Mesendoderm (in vitro differentiated cells): ENCODE measurements around the gene MARCHF11.

Source experiments
- DNase-seq: peaks from one replicate; pipeline ENCODE4 v3.0.0; 2013
- H2AK5ac ChIP-seq: 2 replicates; pipeline ENCODE4 v1.6.1; 2013; ENCODE audit warnings: low read length, inconsistent platforms
- H2BK120ac ChIP-seq: 2 replicates; pipeline ENCODE4 v1.6.1; 2013; ENCODE audit warnings: low read depth, mild to moderate bottlenecking, low read length, moderate library complexity, mixed read lengths
- H2BK15ac ChIP-seq: replicated peaks from 2 replicates; pipeline ENCODE4 v1.6.1; 2013; ENCODE audit warnings: low read depth, mild to moderate bottlenecking, moderate library complexity
- H2BK5ac ChIP-seq: 2 replicates; pipeline ENCODE4 v1.6.1; 2013; ENCODE audit warnings: low read length, inconsistent platforms
- H3K18ac ChIP-seq: 2 replicates; pipeline ENCODE4 v1.6.1; 2013; ENCODE audit warnings: mild to moderate bottlenecking, low read length, mixed read lengths
- H3K23ac ChIP-seq: one replicate; pipeline ENCODE4 v1.6.1; 2013; ENCODE audit warnings: low read length
- H3K27ac ChIP-seq: 2 replicates; pipeline ENCODE4 v1.5.1; 2013; ENCODE audit warnings: low read depth, mild to moderate bottlenecking, inconsistent platforms, low read length, moderate library complexity
- H3K27me3 ChIP-seq: 2 replicates; pipeline ENCODE4 v1.6.1; 2013; ENCODE audit warnings: low read length, control low read depth, mild to moderate bottlenecking, inconsistent platforms; ENCODE audit not compliant: insufficient read depth, poor library complexity
- H3K36me3 ChIP-seq: 2 replicates; pipeline ENCODE4 v1.6.1; 2013; ENCODE audit warnings: low read length, inconsistent platforms; ENCODE audit not compliant: control insufficient read depth, insufficient read depth
- H3K4ac ChIP-seq: one replicate; pipeline ENCODE4 v1.6.1; 2013; ENCODE audit warnings: low read depth, mild to moderate bottlenecking, low read length, moderate library complexity
- H3K4me1 ChIP-seq: 2 replicates; pipeline ENCODE4 v1.6.1; 2013; ENCODE audit warnings: low read depth, low read length, inconsistent platforms; ENCODE audit not compliant: control insufficient read depth
- H3K4me2 ChIP-seq: 2 replicates; pipeline ENCODE4 v1.6.1; 2013; ENCODE audit warnings: low read length
- H3K4me3 ChIP-seq: 2 replicates; pipeline ENCODE4 v1.5.1; 2013; ENCODE audit warnings: mild to moderate bottlenecking, low read length
- H3K56ac ChIP-seq: one replicate; pipeline ENCODE4 v1.6.1; 2013; ENCODE audit warnings: low read length
- H3K79me1 ChIP-seq: 2 replicates; pipeline ENCODE4 v1.6.1; 2013; ENCODE audit warnings: low read length, inconsistent platforms
- H3K79me2 ChIP-seq: 2 replicates; pipeline ENCODE4 v1.6.1; 2013; ENCODE audit warnings: mild to moderate bottlenecking, low read length; ENCODE audit not compliant: control insufficient read depth, insufficient read depth
- H3K9ac ChIP-seq: 2 replicates; pipeline ENCODE4 v1.6.1; 2013; ENCODE audit warnings: low read length, inconsistent platforms
- H4K5ac ChIP-seq: one replicate; pipeline ENCODE4 v1.6.1; 2013; ENCODE audit warnings: low read length
- H4K8ac ChIP-seq: one replicate; pipeline ENCODE4 v1.6.1; 2013; ENCODE audit warnings: low read depth, mild to moderate bottlenecking, control low read depth, low read length, moderate library complexity
- WGBS: extraction: QIAGEN DNeasy Blood & Tissue Kit; methylation state at CpG from one replicate; pipeline ENCODE4 v1.1.7; 2013; ENCODE audit warnings: low lambda C conversion rate, missing lambda C conversion rate; ENCODE audit not compliant: insufficient coverage; ENCODE audit errors: extremely low coverage; 5-methylcytosine and 5-hydroxymethylcytosine counted together

MARCHF11 gene

GRCh38 chr5:16108418-16108817 is 71.2 kb downstream of the MARCHF11 start:
- H3K27me3 ChIP-seq = no peaks in the 10 kb centered on the region
- H3K79me1 ChIP-seq = no peaks in the 10 kb centered on the region
- no peak overlapping the region for H2BK15ac ChIP-seq
- H3K9ac ChIP-seq = no peak overlapping the region
- H2BK120ac ChIP-seq = no peak overlapping the region
- no peak overlapping the region for H3K4ac ChIP-seq
- WGBS = no CpG with 5 or more reads among the region's 3 CpGs
- DNase-seq = no peak
- no peak overlapping the region for H3K27ac ChIP-seq
- H3K18ac ChIP-seq = no peak overlapping the region
- H2BK5ac ChIP-seq = no peak overlapping the region
- no peak overlapping the region for H4K5ac ChIP-seq
- H2AK5ac ChIP-seq = no peak overlapping the region
- no peak overlapping the region for H3K23ac ChIP-seq
- H3K79me2 ChIP-seq = no peaks in the 10 kb centered on the region
- no peak overlapping the region for H3K56ac ChIP-seq
- no peak overlapping the region for H3K4me3 ChIP-seq
- H4K8ac ChIP-seq = no peak overlapping the region
- no peaks in the 10 kb centered on the region for H3K36me3 ChIP-seq
- no peak overlapping the region for H3K4me2 ChIP-seq
- H3K4me1 ChIP-seq = peaks cover 6% of the 10 kb centered on the region

- no peaks in the 10 kb centered on the region for H3K79me1 ChIP-seq
- H4K5ac ChIP-seq = no peak overlapping the region
- H3K4me1 ChIP-seq = peaks cover 6% of the 10 kb centered on the region
- H3K27ac ChIP-seq = no peak overlapping the region
- H3K4ac ChIP-seq = no peak overlapping the region
- no peak overlapping the region for H3K4me2 ChIP-seq
- H2AK5ac ChIP-seq = no peak overlapping the region
- H3K18ac ChIP-seq = no peak overlapping the region
- no peak overlapping the region for H3K56ac ChIP-seq
- no CpG with 5 or more reads among the region's 2 CpGs for WGBS
- H3K27me3 ChIP-seq = no peaks in the 10 kb centered on the region
- H3K36me3 ChIP-seq = no peaks in the 10 kb centered on the region
- no peak overlapping the region for H3K4me3 ChIP-seq
- H3K23ac ChIP-seq = no peak overlapping the region
- H2BK15ac ChIP-seq = no peak overlapping the region
- no peak overlapping the region for H4K8ac ChIP-seq
- no peak overlapping the region for H2BK5ac ChIP-seq
- no peak overlapping the region for H2BK120ac ChIP-seq
- DNase-seq = peak; percentile 76
- no peak overlapping the region for H3K9ac ChIP-seq
- no peaks in the 10 kb centered on the region for H3K79me2 ChIP-seq
These were observed 74.6 kb downstream of the MARCHF11 start for GRCh38 chr5:16104961-16105360.

GRCh38 chr5:16095612-16096011 is 84.0 kb downstream of the MARCHF11 start:
- no peak for DNase-seq
- no peak overlapping the region for H3K4me2 ChIP-seq
- H3K27ac ChIP-seq = no peak overlapping the region
- no peaks in the 10 kb centered on the region for H3K4me1 ChIP-seq
- no peaks in the 10 kb centered on the region for H3K27me3 ChIP-seq
- H3K56ac ChIP-seq = no peak overlapping the region
- no peak overlapping the region for H2BK15ac ChIP-seq
- WGBS = no CpG with 5 or more reads among the region's 5 CpGs
- no peak overlapping the region for H2AK5ac ChIP-seq
- no peak overlapping the region for H3K4me3 ChIP-seq
- H3K79me2 ChIP-seq = no peaks in the 10 kb centered on the region
- no peaks in the 10 kb centered on the region for H3K36me3 ChIP-seq
- H2BK5ac ChIP-seq = no peak overlapping the region
- H4K8ac ChIP-seq = no peak overlapping the region
- H3K9ac ChIP-seq = no peak overlapping the region
- no peak overlapping the region for H3K4ac ChIP-seq
- H3K23ac ChIP-seq = no peak overlapping the region
- H4K5ac ChIP-seq = no peak overlapping the region
- no peak overlapping the region for H3K18ac ChIP-seq
- no peak overlapping the region for H2BK120ac ChIP-seq
- H3K79me1 ChIP-seq = no peaks in the 10 kb centered on the region

- peak; percentile 24 for DNase-seq
- WGBS = no CpG with 5 or more reads among the region's 6 CpGs
These were observed 89.3 kb downstream of the MARCHF11 start for GRCh38 chr5:16090270-16090669.

GRCh38 chr5:16082982-16083381 is 96.6 kb downstream of the MARCHF11 start:
- H3K4me2 ChIP-seq = no peak overlapping the region
- WGBS = no CpG with 5 or more reads among the region's 4 CpGs

More at GRCh38 chr5:16090270-16090669, 89.3 kb downstream of the MARCHF11 start:
- no peak overlapping the region for H2BK15ac ChIP-seq
- no peak overlapping the region for H2BK5ac ChIP-seq
- no peak overlapping the region for H4K8ac ChIP-seq
- no peaks in the 10 kb centered on the region for H3K36me3 ChIP-seq
- no peak overlapping the region for H3K18ac ChIP-seq
- H2AK5ac ChIP-seq = no peak overlapping the region
- no peaks in the 10 kb centered on the region for H3K79me1 ChIP-seq
- H3K4me2 ChIP-seq = no peak overlapping the region
- H4K5ac ChIP-seq = no peak overlapping the region
- no peak overlapping the region for H2BK120ac ChIP-seq
- no peaks in the 10 kb centered on the region for H3K79me2 ChIP-seq
- H3K4me1 ChIP-seq = peaks cover 5% of the 10 kb centered on the region
- no peak overlapping the region for H3K27ac ChIP-seq
- H3K23ac ChIP-seq = no peak overlapping the region
- no peak overlapping the region for H3K4me3 ChIP-seq
- no peak overlapping the region for H3K4ac ChIP-seq
- no peaks in the 10 kb centered on the region for H3K27me3 ChIP-seq
- H3K9ac ChIP-seq = no peak overlapping the region
- H3K56ac ChIP-seq = no peak overlapping the region

GRCh38 chr5:16082053-16082452 is 97.5 kb downstream of the MARCHF11 start:
- Histone ChIP-seq H2AK5ac (no peak overlapping the region), H3K18ac (no peak overlapping the region), H3K27me3 (no peaks in the 10 kb centered on the region), H3K23ac (no peak overlapping the region), H2BK120ac (no peak overlapping the region), H3K36me3 (no peaks in the 10 kb centered on the region), H4K8ac (no peak overlapping the region), H3K4ac (no peak overlapping the region), H4K5ac (no peak overlapping the region), H3K56ac (no peak overlapping the region), H2BK5ac (no peak overlapping the region), H3K79me2 (no peaks in the 10 kb centered on the region), H3K79me1 (no peaks in the 10 kb centered on the region), H3K4me1 (peaks cover 2% of the 10 kb centered on the region), H3K4me3 (no peak overlapping the region), H3K9ac (no peak overlapping the region), H3K4me2 (no peak overlapping the region), H3K27ac (no peak overlapping the region), H2BK15ac (no peak overlapping the region)
- no peak for DNase-seq
- no CpG with 5 or more reads among the region's 7 CpGs for WGBS

More at GRCh38 chr5:16082982-16083381, 96.6 kb downstream of the MARCHF11 start:
- H2BK15ac ChIP-seq = no peak overlapping the region
- no peak overlapping the region for H2AK5ac ChIP-seq
- no peak overlapping the region for H4K8ac ChIP-seq
- no peaks in the 10 kb centered on the region for H3K27me3 ChIP-seq
- no peak overlapping the region for H2BK120ac ChIP-seq
- H2BK5ac ChIP-seq = no peak overlapping the region
- no peak overlapping the region for H3K4me3 ChIP-seq
- no peaks in the 10 kb centered on the region for H3K79me1 ChIP-seq
- peaks cover 3% of the 10 kb centered on the region for H3K4me1 ChIP-seq
- H3K27ac ChIP-seq = no peak overlapping the region
- H4K5ac ChIP-seq = no peak overlapping the region
- H3K79me2 ChIP-seq = no peaks in the 10 kb centered on the region
- no peak overlapping the region for H3K4ac ChIP-seq
- no peak overlapping the region for H3K56ac ChIP-seq
- H3K9ac ChIP-seq = no peak overlapping the region
- no peak for DNase-seq
- H3K36me3 ChIP-seq = no peaks in the 10 kb centered on the region
- H3K18ac ChIP-seq = no peak overlapping the region
- no peak overlapping the region for H3K23ac ChIP-seq
